PC-9 (cell line): ENCODE data around the gene BCR.

Source experiments
- CTCF ChIP-seq: fragments of 200-600 bp; sonication (generic); conservative IDR thresholded peaks from 2 replicates; pipeline ENCODE4 v1.6.1; 2017; ENCODE audit warnings: mixed run types, antibody characterized with exemption, mild to moderate bottlenecking, moderate library complexity
- EZH2 ChIP-seq: fragments of 200-600 bp; sonication (generic); IDR thresholded peaks from 2 replicates; pipeline ENCODE4 v1.8.0; 2017; ENCODE audit warnings: antibody characterized with exemption, low read depth

GRCh38 chr22:23365961-23366360, 185.7 kb downstream of the BCR start:
- TF ChIP-seq CTCF (no peak), EZH2 (no peak)
